ENCODE measurements around the gene PZP.
"Not testable (repeated sequence)": the region's sequence is repeated elsewhere in the genome, so short reads cannot be mapped to it uniquely, and the experiment has no call there.

The PZP gene

DNA sequence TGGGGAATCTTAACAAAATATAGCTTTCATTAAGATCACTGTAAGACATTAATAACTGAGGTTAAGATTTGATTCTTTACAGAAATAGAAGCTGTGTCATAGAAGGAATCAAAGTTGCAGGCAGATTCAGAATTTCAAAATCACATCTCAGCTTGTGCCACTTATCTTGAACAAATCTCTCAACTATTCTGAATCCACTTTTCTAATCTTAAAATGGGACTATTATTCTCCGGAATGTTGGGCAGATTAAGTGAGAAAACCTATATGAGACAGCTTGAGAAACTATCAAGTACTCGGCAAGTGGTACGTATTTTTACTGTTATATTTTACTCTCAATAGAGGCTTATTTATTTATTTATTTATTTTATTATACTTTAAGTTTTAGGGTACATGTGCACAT, 28.4 kb downstream of the PZP start:
- no peak for DNase-seq

- no peak for DNase-seq
These were observed 38.1 kb downstream of the PZP start for GRCh38 chr12:9169979-9170634.

DNA sequence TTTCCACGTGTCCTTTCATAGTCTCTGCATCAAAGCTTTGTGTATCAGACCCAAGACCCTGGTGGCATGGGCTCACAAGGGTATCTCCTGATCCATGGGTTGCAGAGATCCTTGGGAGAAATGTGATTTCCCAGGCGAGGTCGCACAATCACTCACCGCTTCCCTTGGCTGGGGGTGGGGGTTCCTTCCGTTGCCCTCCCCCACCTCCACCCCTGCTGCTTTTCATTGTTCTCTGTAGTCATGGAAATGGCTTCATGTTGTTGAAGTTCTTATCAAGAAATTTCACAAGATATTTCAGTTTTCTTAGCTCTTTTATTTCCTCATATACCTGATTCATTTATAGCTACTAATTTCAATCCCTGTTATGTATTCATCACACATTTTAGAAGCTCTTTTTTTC, 40.9 kb downstream of the PZP start:
- DNase-seq = not testable (repeated sequence)

- DNase-seq = no peak
These were observed 44.8 kb downstream of the PZP start for GRCh38 chr12:9163392-9163791.

DNA sequence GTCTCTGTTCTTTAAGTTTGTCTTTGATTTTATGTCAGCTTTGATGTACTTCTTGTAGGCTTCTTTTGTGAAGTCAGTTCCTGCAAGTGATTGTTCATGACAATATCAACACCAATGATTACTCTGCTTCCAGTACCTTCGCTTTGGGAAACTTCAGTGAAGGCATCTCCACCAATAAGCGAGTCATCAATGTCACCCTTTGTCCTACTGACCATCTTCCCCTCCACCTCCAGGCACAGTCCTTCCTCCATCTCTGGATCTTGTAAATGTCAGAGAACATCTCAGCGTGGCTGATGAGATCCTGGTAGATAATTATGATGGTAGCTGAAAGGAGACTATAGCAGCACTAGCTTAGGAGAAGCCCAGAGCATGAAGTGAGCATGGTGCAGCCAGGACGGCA, 52.1 kb downstream of the PZP start:
- no peak for DNase-seq

DNA sequence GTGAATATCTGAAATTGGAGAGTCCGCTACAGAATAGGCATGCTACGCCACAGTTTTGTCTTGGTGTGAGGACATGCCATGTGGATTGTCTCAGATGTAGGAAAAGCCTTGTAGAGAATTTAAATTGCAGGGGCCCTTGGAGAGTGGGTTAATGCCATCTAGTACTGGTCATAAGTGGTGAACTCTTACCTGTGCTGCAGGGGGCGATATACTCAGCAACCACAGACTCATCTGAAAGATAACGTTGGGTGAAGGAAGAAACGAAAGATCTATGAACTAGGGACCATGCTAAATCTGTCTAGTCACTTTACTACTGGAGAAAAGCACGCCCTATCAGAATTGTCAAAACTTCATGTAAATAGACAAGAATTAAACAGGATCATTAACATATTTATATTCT, 58.8 kb downstream of the PZP start:
- no peak for DNase-seq

DNA sequence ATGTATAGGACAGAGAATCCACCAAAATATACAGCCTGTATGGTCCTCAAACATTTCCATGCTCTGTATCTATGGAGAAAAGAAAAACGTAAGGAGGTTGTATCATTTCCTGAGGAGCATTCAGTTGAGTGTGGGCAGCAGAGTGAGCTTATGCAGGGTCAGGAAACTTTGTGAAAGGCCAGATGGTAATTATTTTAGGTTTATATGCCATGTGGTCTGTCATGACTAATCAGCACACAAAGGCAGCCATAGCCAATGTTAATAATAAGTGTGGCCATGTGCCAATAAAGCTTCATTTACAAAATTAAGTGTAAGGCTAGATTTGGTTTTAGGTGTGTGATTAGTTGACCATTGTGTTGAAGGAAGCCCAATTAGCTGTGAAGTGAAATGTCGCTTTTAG, 59.3 kb downstream of the PZP start:
- DNase-seq = no peak

DNA sequence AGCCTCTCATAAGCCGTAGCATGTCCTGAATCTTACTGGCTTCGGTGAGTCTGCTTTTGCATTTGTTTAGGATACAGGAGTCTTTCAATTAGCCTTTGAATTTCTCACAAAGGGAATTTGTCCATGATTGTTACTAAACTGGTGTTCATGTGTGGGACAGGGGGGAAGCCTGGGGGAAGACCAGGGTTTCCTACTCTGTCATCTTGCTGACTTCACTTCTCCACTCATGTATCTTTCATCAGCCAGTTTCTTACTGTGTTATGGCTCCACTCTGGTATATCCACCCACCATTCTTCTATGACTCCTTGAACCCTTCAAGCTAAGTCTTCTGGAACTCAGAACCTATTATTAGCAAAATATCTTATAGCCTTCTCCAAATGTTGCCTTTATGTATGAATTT, 60.7 kb downstream of the PZP start:
- DNase-seq = no peak

GRCh38 chr12:9144730-9145106, 63.5 kb downstream of the PZP start:
- no peak for DNase-seq

- DNase-seq = no peak
These were observed 64.1 kb downstream of the PZP start for GRCh38 chr12:9143929-9144729.

DNA sequence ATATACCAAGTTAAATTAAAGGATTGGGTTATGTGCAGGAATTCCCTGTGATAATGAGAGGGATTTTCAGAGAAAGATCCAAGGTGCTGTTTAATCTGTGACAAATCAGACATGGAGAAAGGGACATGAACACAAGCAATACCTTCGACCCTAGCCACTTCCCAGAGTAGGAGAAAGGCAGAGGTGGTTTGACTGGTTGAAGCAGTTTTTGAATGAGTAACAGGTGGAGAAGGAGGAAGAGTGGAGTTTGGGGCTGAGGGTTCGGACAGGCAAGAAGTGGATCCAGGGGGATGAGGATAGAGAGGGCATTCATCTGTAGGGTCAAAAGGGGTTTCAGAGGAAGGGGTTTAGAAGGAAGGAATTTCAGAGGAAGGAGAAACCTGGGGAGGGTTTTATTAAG, 65.1 kb downstream of the PZP start:
- no peak for DNase-seq

DNA sequence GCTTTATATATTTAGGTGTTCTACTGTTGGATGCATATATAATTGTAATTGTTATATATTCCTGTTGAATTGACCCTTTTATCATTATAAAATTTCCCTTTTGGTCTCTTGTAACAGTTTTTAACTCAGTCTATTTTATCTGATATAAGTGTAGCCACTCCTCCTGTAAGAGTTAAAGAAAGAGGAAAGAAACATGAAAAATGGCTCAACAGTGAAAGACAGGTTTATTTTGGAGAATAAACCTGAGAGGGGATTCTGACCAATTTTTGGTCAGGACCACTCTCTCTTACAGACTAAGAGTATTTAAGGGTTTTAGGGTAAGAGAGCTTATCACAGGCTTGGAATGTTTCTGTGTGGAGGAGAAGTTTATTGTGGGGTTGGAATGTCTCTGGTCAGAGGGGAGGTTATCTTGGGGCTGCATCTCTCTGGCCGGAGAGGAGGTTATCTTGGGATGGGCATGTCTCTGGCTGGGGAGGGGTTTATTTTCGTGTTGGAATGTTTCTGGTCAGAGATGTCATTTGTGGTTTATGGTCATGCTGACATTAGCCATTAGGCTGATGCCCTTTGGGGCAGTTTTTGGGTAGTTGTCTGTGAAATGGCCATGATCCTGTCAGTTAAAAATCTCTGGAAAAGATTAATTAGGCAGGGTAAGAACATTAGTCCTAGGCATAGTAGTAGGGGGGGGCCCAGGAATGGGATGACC, 68.5 kb downstream of the PZP start:
- not testable (repeated sequence) for DNase-seq

DNA sequence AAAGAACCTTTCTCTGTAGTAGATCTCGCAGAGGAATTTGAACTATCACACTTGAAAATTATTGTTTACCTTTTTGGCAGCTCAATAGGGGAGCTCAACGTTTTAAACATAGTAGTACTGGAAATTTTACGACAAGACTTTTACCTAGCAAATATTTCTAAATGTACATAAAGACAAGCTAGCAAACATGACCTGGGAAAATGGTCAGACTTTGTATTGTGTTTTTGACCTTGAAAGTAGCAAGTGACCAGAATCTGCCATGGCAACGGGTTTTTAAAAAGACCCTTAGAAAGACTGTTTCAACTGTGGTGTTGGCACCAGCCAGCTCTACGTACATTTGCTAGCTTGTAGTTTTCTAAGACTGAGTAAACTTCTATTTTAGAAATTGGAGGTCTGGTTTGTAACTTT, 72.3 kb downstream of the PZP start:
- no peak for DNase-seq

DNA sequence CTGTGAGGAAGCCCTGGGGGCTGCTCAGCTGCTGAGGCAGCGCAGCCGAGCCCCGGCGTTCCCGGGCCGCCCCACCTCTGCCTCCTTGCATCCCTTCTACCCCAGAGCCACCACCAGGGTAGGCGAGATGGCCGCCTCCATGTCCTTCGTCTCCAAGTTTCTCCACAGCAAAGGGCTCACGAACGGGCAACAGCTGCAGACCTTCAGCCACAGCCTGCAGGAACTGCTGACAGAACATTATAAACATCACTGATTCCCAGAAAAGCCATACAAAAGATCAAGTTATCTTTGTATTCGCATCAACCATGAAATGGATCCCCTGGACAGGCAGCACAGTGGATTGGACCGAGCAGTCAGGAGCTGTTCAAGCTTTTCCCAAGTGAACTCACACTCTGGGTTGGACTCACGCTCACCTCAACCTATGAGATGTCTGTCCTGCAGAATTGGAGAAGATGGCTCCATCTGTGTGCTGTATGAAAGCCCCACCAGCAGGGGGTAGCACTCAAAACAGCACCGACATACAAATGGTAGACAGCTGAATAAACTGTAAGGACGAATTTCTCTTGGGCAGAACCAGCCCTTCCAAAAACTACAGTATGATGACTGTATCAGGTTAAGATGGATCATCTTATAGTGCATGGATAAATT, 73.1 kb downstream of the PZP start:
- no peak for DNase-seq

- no peak for DNase-seq
These were observed 74.8 kb downstream of the PZP start for GRCh38 chr12:9133216-9133916.

DNA sequence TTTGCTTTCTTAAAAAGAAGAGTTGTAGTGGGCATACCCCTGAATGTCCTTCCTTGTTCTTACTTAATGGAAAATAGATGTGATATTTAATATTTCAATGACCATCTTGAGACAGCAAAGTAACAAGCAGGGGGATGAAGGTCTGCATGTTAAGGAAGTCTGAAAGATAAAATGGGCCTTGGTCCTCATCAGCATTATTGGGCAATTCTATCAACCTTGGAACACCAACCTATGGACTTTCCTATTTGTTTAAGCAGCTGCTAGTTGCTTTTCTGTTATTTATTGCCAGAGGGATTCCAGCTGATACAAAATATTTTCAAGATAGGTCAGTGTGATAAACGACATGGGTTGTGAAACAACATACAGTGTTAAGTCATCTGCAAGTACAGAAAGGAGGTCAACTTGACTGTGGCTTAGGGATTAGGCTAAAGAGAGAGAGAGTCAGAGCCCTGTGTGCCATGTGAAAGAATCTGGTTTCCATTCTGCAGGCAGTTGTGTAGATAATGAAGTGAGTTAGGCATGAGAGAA, 76.1 kb downstream of the PZP start:
- DNase-seq = no peak

DNA sequence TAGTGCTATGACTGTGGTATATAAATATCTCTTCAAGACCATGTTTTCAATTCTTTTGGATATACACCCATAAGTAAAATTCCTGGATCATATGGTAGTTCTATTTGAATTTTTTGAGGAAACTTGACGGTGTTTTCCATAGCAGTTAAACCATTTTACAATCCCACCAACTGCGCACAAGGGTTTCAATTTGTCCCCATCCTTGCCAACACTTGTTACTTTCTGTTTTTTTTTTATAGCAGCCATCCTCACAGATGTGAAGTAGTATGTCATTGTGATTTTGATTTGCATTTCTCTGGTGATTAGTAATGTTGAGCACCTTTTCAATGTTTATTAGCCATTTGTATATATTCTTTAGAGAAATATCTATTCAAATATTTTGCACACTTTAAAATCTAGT, 78.0 kb downstream of the PZP start:
- no peak for DNase-seq

DNA sequence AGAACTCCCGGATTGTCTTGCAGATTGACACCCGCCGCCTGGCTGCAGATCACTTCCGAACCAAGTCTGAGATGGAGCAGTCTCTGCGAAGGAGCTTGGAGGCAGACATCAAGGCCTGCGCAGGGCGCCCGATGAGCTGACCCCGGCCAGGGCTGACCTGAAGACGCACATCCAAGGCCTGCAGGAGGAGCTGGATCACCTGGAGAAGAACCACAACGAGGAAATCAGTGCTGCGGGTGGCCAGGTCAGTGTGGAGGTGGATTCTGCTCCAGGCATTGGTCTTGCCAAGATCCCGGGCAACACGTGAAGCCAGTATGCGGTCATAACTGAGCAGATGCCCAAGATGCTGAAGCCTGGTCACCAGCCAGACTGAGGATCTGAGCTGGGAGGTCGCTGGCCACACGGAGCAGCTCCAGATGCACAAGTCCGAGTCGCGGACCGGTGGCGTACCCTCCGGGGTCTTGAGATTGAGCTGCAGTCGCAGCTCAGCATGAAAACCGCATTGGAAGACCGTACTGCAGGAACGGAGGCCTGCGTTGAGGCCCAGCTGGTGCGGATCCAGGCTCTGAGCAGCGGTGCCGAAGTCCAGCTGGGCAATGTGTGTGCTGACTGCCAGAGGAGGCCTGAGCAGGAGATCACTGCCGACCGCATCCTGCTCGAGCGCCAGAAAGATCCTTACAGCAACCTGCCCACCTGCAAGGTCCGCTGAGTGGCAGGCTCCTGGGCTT, 80.1 kb downstream of the PZP start:
- DNase-seq = no peak

- DNase-seq = no peak
These were observed 80.7 kb downstream of the PZP start for GRCh38 chr12:9127484-9127883.

DNA sequence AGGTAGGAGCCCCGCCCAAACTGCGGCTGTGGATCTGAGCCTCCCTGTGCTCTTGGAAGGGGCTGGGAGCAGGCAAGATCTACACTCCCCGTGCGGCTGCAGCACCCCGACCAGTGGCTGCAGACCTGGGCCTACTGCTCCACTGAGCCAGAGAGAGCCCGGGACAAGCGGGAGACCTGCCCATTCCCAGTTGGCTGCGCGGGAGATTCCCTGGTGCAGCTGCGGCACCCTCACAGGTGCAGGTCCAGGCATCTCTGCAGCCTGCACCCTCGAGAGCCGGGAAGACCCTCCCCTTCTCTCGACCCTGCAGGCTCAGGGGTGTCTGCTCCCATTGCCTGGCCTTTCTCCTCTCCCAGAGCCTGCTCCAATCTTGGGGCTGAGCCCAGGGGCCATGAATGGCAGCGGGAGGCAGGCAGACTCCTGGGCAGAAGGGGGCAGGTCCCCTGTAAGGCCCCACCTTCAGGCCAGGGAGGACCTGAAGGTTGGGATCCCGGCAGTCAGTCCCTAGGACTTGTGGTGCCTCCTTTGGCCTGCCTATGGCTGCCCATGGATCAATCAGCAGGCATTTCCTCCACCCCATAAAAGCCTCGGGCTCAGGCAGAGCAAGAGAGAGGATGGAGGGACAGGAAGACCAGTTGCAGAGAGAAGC, 83.7 kb downstream of the PZP start:
- DNase-seq = no peak

GRCh38 chr12:9123781-9124382, 84.3 kb downstream of the PZP start:
- DNase-seq = no peak

Data from bone marrow (tissue), 2 donors.